Measurements from ENCODE around the gene ULK4. TPM values are rescaled to one million over a fixed set of nuclear protein-coding genes. Genes with fewer than 3 reads are reported as not detected.

ULK4 gene
- polyA plus RNA-seq, 1 donor from 2014 or later, result 7.2 TPM

DNA sequence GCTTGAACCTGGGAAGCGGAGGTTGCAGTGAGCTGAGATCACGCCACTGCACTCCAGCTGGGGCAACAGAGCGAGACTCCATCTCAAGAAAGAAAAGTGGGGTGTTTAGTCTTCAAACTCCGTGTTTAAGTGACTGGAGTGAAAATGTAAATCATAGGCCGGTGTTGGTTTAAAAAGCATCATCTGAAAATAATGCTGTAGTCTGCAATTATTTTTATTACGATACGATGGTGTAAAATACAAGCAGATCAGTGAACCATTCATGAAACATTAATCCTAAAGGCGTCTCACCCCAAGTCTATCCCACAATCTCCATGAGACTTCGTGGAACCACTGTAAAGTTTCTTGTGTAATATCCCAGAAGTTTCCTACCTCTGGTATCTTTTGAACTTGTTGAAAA, 756.3 kb downstream of the ULK4 start:
- peaks cover 4% of the 10 kb centered on the region for H4K20me1 ChIP-seq (ENCODE audit: insufficient read depth)
- H3K9ac ChIP-seq (ENCODE audit: low read length), result no peak overlapping the region
- no peak for TF ChIP-seq SMC3 (conservative IDR thresholded peaks at IDR 0.05; ENCODE audit: poor library complexity)
- TF ChIP-seq EZH2 (IDR thresholded peaks at IDR 0.05; ENCODE audit: borderline replicate concordance, insufficient read depth, low read length, poor library complexity, severe bottlenecking), result no peak
- TF ChIP-seq CTCF (IDR thresholded peaks at IDR 0.05; ENCODE audit: poor library complexity, severe bottlenecking), result no peak
- TF ChIP-seq MXI1 (conservative IDR thresholded peaks at IDR 0.05; ENCODE audit: poor library complexity, severe bottlenecking), result no peak
- no peak for TF ChIP-seq RAD21 (conservative IDR thresholded peaks at IDR 0.05)
- TF ChIP-seq POLR2AphosphoS5 (IDR thresholded peaks at IDR 0.05), result no peak
- no peak overlapping the region for H3K4me3 ChIP-seq (ENCODE audit: low read length)
- H3K9me3 ChIP-seq (ENCODE audit: low read length), result no peaks in the 10 kb centered on the region
- H3K79me2 ChIP-seq (replicated peaks; ENCODE audit: insufficient read depth, low read length), result peaks cover 98% of the 10 kb centered on the region
- H3K4me2 ChIP-seq (ENCODE audit: low read length), result no peak overlapping the region
- no peak overlapping the region for H3K27ac ChIP-seq (ENCODE audit: low read length)
- no peaks in the 10 kb centered on the region for H3K36me3 ChIP-seq (ENCODE audit: insufficient read depth, low read length)
- H3F3A ChIP-seq (ENCODE audit: insufficient read depth, low read length, poor library complexity, severe bottlenecking), result peaks cover 5% of the 10 kb centered on the region
- no peaks in the 10 kb centered on the region for H3K9me2 ChIP-seq (ENCODE audit: insufficient read depth, low read length)
- H3K27me3 ChIP-seq (ENCODE audit: insufficient read depth, low read depth, low read length), result no peaks in the 10 kb centered on the region
- H2AFZ ChIP-seq (ENCODE audit: low read depth, low read length), result no peak overlapping the region

GRCh38 chr3:41204369-41204768, 757.5 kb downstream of the ULK4 start:
- peak overlapping the region; percentile 4 for H3K4me3 ChIP-seq (ENCODE audit: low read length)
- peaks cover 5% of the 10 kb centered on the region for H3F3A ChIP-seq (ENCODE audit: insufficient read depth, low read length, poor library complexity, severe bottlenecking)
- H4K20me1 ChIP-seq (ENCODE audit: insufficient read depth), result peaks cover 7% of the 10 kb centered on the region
- H2AFZ ChIP-seq (ENCODE audit: low read depth, low read length), result no peak overlapping the region
- H3K9ac ChIP-seq (ENCODE audit: low read length), result no peak overlapping the region
- H3K27ac ChIP-seq (ENCODE audit: low read length), result no peak overlapping the region
- H3K4me2 ChIP-seq (ENCODE audit: low read length), result peak overlapping the region; percentile 0
- no peaks in the 10 kb centered on the region for H3K36me3 ChIP-seq (ENCODE audit: insufficient read depth, low read length)
- no peak for TF ChIP-seq REST (IDR thresholded peaks at IDR 0.05; ENCODE audit: borderline replicate concordance)
- no peak for TF ChIP-seq TAF1 (IDR thresholded peaks at IDR 0.05; ENCODE audit: low read depth)
- TF ChIP-seq RAD21 (conservative IDR thresholded peaks at IDR 0.05), result no peak
- TF ChIP-seq EP300 (conservative IDR thresholded peaks at IDR 0.05; ENCODE audit: poor library complexity, severe bottlenecking), result no peak
- no peak for TF ChIP-seq POLR2AphosphoS5 (IDR thresholded peaks at IDR 0.05)
- no peaks in the 10 kb centered on the region for H3K9me2 ChIP-seq (ENCODE audit: insufficient read depth, low read length)
- H3K9me3 ChIP-seq (ENCODE audit: low read length), result no peaks in the 10 kb centered on the region
- no peaks in the 10 kb centered on the region for H3K27me3 ChIP-seq (ENCODE audit: insufficient read depth, low read depth, low read length)
- peaks cover 95% of the 10 kb centered on the region for H3K79me2 ChIP-seq (replicated peaks; ENCODE audit: insufficient read depth, low read length)

Measured in neural cell (in vitro differentiated cells).